Urinary bladder (tissue), 4 donors: ENCODE data around the gene XDH. TPM values are rescaled to one million over a fixed set of nuclear protein-coding genes. Genes with fewer than 3 reads are reported as not detected.

Source experiments
- DNase-seq: peaks from one replicate; pipeline ENCODE4 v3.0.0-alpha.2; 2015; ENCODE audit errors: extremely low spot score
- H3K27ac ChIP-seq: one replicate; pipeline ENCODE4 v1.5.1; 2013; ENCODE audit warnings: low read depth, mild to moderate bottlenecking, moderate library complexity
- H3K36me3 ChIP-seq: one replicate; pipeline ENCODE4 v1.6.1; 2013; ENCODE audit warnings: mild to moderate bottlenecking, moderate library complexity; ENCODE audit not compliant: insufficient read depth
- H3K4me1 ChIP-seq: one replicate; pipeline ENCODE4 v1.6.1; 2013; ENCODE audit warnings: mild to moderate bottlenecking, moderate library complexity; ENCODE audit not compliant: insufficient read depth
- H3K4me3 ChIP-seq: one replicate; pipeline ENCODE4 v1.5.1; 2013; ENCODE audit warnings: low read depth, low read length
- WGBS: extraction: QIAGEN DNeasy Blood & Tissue Kit; methylation state at CpG from one replicate; pipeline ENCODE4 v1.1.7; 2013; 5-methylcytosine and 5-hydroxymethylcytosine counted together
- polyA plus RNA-seq: library from polyadenylated mRNA; stranded (reverse); fragments of 200-250 nt; gene quantifications from one replicate; pipeline ENCODE4 v1.2.3, GENCODE V29; 2013
- total RNA-seq: library from RNA; depleted of rRNA; stranded (reverse); fragments of >200 nt; gene quantifications from one replicate; pipeline ENCODE4 v1.2.3, GENCODE V29; 2014
- donor health status: healthy with polysubstance abuse.
- donor health status: healthy.

XDH gene
- total and polyA plus RNA-seq, 2 donors: 1.5 to 2.1 TPM

- Histone ChIP-seq H3K4me3 (no peak overlapping the region), H3K4me1 (no peaks in the 10 kb centered on the region), H3K36me3 (no peaks in the 10 kb centered on the region), H3K27ac (no peak overlapping the region)
- WGBS: 87% methylated on average over 1 of the region's 1 CpG
- DNase-seq: no peak
Observed at GRCh38 chr2:31294196-31294595, 120.3 kb downstream of the XDH start.

- WGBS: 44% methylated on average over 2 of the region's 2 CpGs
- H3K4me1 ChIP-seq: no peaks in the 10 kb centered on the region
- H3K4me3 ChIP-seq: no peak overlapping the region
- H3K27ac ChIP-seq: no peak overlapping the region
- H3K36me3 ChIP-seq: no peaks in the 10 kb centered on the region
- DNase-seq: no peak
Observed at GRCh38 chr2:31287654-31288053, 126.9 kb downstream of the XDH start.

GRCh38 chr2:31286961-31287550, 127.5 kb downstream of the XDH start:
- no peak overlapping the region for H3K4me3 ChIP-seq
- no peaks in the 10 kb centered on the region for H3K4me1 ChIP-seq
- 84% methylated on average over 5 of the region's 5 CpGs for WGBS
- H3K27ac ChIP-seq: no peak overlapping the region
- no peak for DNase-seq
- no peaks in the 10 kb centered on the region for H3K36me3 ChIP-seq

- no peaks in the 10 kb centered on the region for H3K4me1 ChIP-seq
- H3K36me3 ChIP-seq: no peaks in the 10 kb centered on the region
- H3K27ac ChIP-seq: no peak overlapping the region
- WGBS: 61% methylated on average over 4 of the region's 4 CpGs
- DNase-seq: no peak
- H3K4me3 ChIP-seq: no peak overlapping the region
Observed at GRCh38 chr2:31286230-31286629, 128.3 kb downstream of the XDH start.

Other genes starting within 250 kb of the XDH start
- gene CAPN14, start 197.2 kb downstream of the XDH start, total RNA-seq: 0.42 TPM
- 0.44 TPM for gene CAPN14, start 197.2 kb downstream of the XDH start, polyA plus RNA-seq
- gene EHD3, start 180.6 kb downstream of the XDH start, total RNA-seq: 8.3 TPM
- gene EHD3, start 180.6 kb downstream of the XDH start, polyA plus RNA-seq: 8.5 TPM
- gene SRD5A2, start 166.2 kb upstream of the XDH start, total RNA-seq: 16.2 TPM
- 2.4 TPM for gene SRD5A2, start 166.2 kb upstream of the XDH start, polyA plus RNA-seq